SU-DHL-6 (cell line): ENCODE data around the gene M1AP.

Source experiments
- H2AFZ ChIP-seq: fragments of 200-600 bp; sonication (generic); 2 replicates; pipeline ENCODE4 v1.6.1; 2014; ENCODE audit warnings: low read depth, mild to moderate bottlenecking, moderate library complexity, mixed read lengths, antibody characterized with exemption, low read length; ENCODE audit not compliant: severe bottlenecking
- H3F3A ChIP-seq: fragments of 200-600 bp; shearing (Covaris generic); 2 replicates; pipeline ENCODE4 v1.6.0; 2016; ENCODE audit warnings: antibody characterized with exemption, mild to moderate bottlenecking; ENCODE audit not compliant: insufficient read depth
- H3K27ac ChIP-seq: fragments of 200-600 bp; sonication (generic); 2 replicates; pipeline ENCODE4 v1.5.1; 2016; ENCODE audit warnings: low read depth, mild to moderate bottlenecking, low read length, moderate library complexity, mixed read lengths
- H3K27me3 ChIP-seq: fragments of 200-600 bp; sonication (generic), shearing (Covaris generic); 2 replicates; pipeline ENCODE4 v1.6.0; 2014; ENCODE audit warnings: mild to moderate bottlenecking, low read length
- H3K36me3 ChIP-seq: fragments of 200-600 bp; sonication (generic); 2 replicates; pipeline ENCODE4 v1.6.1; 2014; ENCODE audit warnings: mild to moderate bottlenecking, low read length, mixed read lengths
- H3K4me2 ChIP-seq: fragments of 300-600, 200-600 bp; shearing (Covaris generic), sonication (generic); 2 replicates; pipeline ENCODE4 v1.6.0; 2014; ENCODE audit warnings: low read length, low read depth, mild to moderate bottlenecking; ENCODE audit not compliant: poor library complexity, severe bottlenecking
- H3K4me3 ChIP-seq: fragments of 200-600 bp; sonication (generic); 2 replicates; pipeline ENCODE4 v1.5.1; 2014; ENCODE audit warnings: antibody characterized with exemption, low read length, mild to moderate bottlenecking, mixed read lengths; ENCODE audit not compliant: insufficient read depth, poor library complexity, severe bottlenecking
- H3K79me2 ChIP-seq: fragments of 200-600 bp; sonication (generic); 2 replicates; pipeline ENCODE4 v1.6.1; 2014; ENCODE audit warnings: mild to moderate bottlenecking, low read length, moderate library complexity; ENCODE audit not compliant: insufficient read depth
- H3K9ac ChIP-seq: fragments of 200-600 bp; sonication (generic); 2 replicates; pipeline ENCODE4 v1.7.0; 2014; ENCODE audit warnings: mild to moderate bottlenecking, low read length
- H3K9me2 ChIP-seq: fragments of 200-600 bp; sonication (generic); replicated peaks from 2 replicates; pipeline ENCODE4 v1.6.1; 2014; ENCODE audit warnings: low read length; ENCODE audit not compliant: insufficient read depth
- H3K9me3 ChIP-seq: fragments of 200-600 bp; sonication (generic); 2 replicates; pipeline ENCODE4 v1.6.1; 2014; ENCODE audit warnings: low read length, mixed read lengths; ENCODE audit not compliant: insufficient read depth
- H4K20me1 ChIP-seq: fragments of 200-600 bp; sonication (generic); 2 replicates; pipeline ENCODE4 v1.6.1; 2014; ENCODE audit warnings: low read depth, mild to moderate bottlenecking, antibody characterized with exemption, low read length, moderate library complexity, mixed read lengths
- CTCF ChIP-seq: fragments of 200-600 bp; sonication (generic); IDR thresholded peaks from one replicate; pipeline ENCODE4 v1.5.1; 2017; ENCODE audit warnings: antibody characterized with exemption, mild to moderate bottlenecking, low read length, moderate library complexity; ENCODE audit not compliant: insufficient read depth, poor library complexity, severe bottlenecking
- EZH2phosphoT487 ChIP-seq: fragments of 200-600 bp; sonication (generic), shearing (Covaris generic); conservative IDR thresholded peaks from 2 replicates; pipeline ENCODE4 v1.6.1; 2018; ENCODE audit warnings: mild to moderate bottlenecking, antibody characterized with exemption, low read length, moderate library complexity, mixed read lengths

Gene M1AP

GRCh38 chr2:74524005-74524404, 124.1 kb downstream of the M1AP start:
- TF ChIP-seq EZH2phosphoT487 (no peak), CTCF (no peak)
- Histone ChIP-seq H3K27me3 (no peaks in the 10 kb centered on the region), H3K9ac (no peak overlapping the region), H3K9me3 (no peaks in the 10 kb centered on the region), H2AFZ (no peak overlapping the region), H3K4me3 (no peak overlapping the region), H3F3A (0 out of 2 replicates have a peak, but pooled peaks cover 6% of the 10 kb centered on the region), H3K4me2 (no peak overlapping the region), H3K36me3 (peaks cover 11% of the 10 kb centered on the region), H3K9me2 (no peaks in the 10 kb centered on the region), H3K27ac (no peak overlapping the region), H3K79me2 (peaks cover 14% of the 10 kb centered on the region), H4K20me1 (no peaks in the 10 kb centered on the region)

- no peaks in the 10 kb centered on the region for H3K27me3 ChIP-seq
- TF ChIP-seq EZH2phosphoT487 (no peak), CTCF (no peak)
- peaks cover 11% of the 10 kb centered on the region for H3K36me3 ChIP-seq
- no peaks in the 10 kb centered on the region for H4K20me1 ChIP-seq
- H3K27ac ChIP-seq = no peak overlapping the region
- H3K4me2 ChIP-seq = no peak overlapping the region
- H3K4me3 ChIP-seq = no peak overlapping the region
- H3F3A ChIP-seq = 0 out of 2 replicates have a peak, but pooled peaks cover 6% of the 10 kb centered on the region
- H3K9me3 ChIP-seq = no peaks in the 10 kb centered on the region
- H3K79me2 ChIP-seq = no peaks in the 10 kb centered on the region; the same call in 1 of the 2 replicates
- no peaks in the 10 kb centered on the region for H3K9me2 ChIP-seq
- no peak overlapping the region for H3K9ac ChIP-seq
- no peak overlapping the region for H2AFZ ChIP-seq
Observed at GRCh38 chr2:74522516-74522915, 125.6 kb downstream of the M1AP start.

- no peak overlapping the region for H3K4me2 ChIP-seq
- H3K9me3 ChIP-seq = no peaks in the 10 kb centered on the region
- no peak overlapping the region for H3K9ac ChIP-seq
- TF ChIP-seq CTCF (no peak), EZH2phosphoT487 (no peak)
- no peaks in the 10 kb centered on the region for H3K79me2 ChIP-seq
- H2AFZ ChIP-seq = no peak overlapping the region
- no peaks in the 10 kb centered on the region for H3K9me2 ChIP-seq
- no peaks in the 10 kb centered on the region for H3K36me3 ChIP-seq
- H3K27ac ChIP-seq = no peak overlapping the region
- no peaks in the 10 kb centered on the region for H3K27me3 ChIP-seq
- H4K20me1 ChIP-seq = no peaks in the 10 kb centered on the region
- H3K4me3 ChIP-seq = no peak overlapping the region
- H3F3A ChIP-seq = no peaks in the 10 kb centered on the region
Observed at GRCh38 chr2:74516650-74517049, 131.5 kb downstream of the M1AP start.
